Prostate gland (tissue), 2 donors: ENCODE data around the gene TMC2.

Source experiments
- CTCF ChIP-seq, 4 experiments: fragments of 200-600 bp in 2 of 4; fragments of 450-650 bp in 2 of 4; sonication (generic) in 2 of 4; IDR thresholded peaks; 1 replicate in 3 of 4; 2 replicates in 1 of 4; pipeline ENCODE4 v1.5.1; 2016 to 2019; ENCODE audit warnings: antibody characterized with exemption in 4 of 4, mild to moderate bottlenecking in 2 of 4, moderate library complexity in 2 of 4
- POLR2A ChIP-seq: fragments of 450-650 bp; IDR thresholded peaks from one replicate; pipeline ENCODE4 v1.6.1; 2016; ENCODE audit warnings: antibody characterized with exemption, mild to moderate bottlenecking
- POLR2AphosphoS5 ChIP-seq: sonication (generic); formaldehyde crosslinking; IDR thresholded peaks from one replicate; pipeline ENCODE4 v1.6.1; 2017; ENCODE audit warnings: antibody characterized with exemption

GRCh38 chr20:2537101-2537500 lies 728 bp downstream of the TMC2 start:
- TF ChIP-seq CTCF (IDR thresholded peaks at IDR 0.05) (no peak), POLR2AphosphoS5 (no peak), POLR2A (no peak)
